Loucy (cell line): ENCODE results near the gene LMO7.

Experiments used
- EZH2phosphoT487 ChIP-seq: fragments of 200-600 bp; IDR thresholded peaks from 2 replicates; pipeline ENCODE4 v1.6.1; 2018; ENCODE audit warnings: antibody characterized with exemption, mild to moderate bottlenecking, moderate library complexity, borderline replicate concordance
- TF ChIP-seq, protein P1 (sequence below): fragments of 200-600 bp; sonication (generic); conservative IDR thresholded peaks from 2 replicates; pipeline ENCODE4 v1.5.1; 2014; ENCODE audit warnings: mild to moderate bottlenecking, antibody characterized with exemption, low read length

GRCh38 chr13:75705908-75706307 lies 69.8 kb downstream of the LMO7 start:
- TF ChIP-seq, protein P1, sequence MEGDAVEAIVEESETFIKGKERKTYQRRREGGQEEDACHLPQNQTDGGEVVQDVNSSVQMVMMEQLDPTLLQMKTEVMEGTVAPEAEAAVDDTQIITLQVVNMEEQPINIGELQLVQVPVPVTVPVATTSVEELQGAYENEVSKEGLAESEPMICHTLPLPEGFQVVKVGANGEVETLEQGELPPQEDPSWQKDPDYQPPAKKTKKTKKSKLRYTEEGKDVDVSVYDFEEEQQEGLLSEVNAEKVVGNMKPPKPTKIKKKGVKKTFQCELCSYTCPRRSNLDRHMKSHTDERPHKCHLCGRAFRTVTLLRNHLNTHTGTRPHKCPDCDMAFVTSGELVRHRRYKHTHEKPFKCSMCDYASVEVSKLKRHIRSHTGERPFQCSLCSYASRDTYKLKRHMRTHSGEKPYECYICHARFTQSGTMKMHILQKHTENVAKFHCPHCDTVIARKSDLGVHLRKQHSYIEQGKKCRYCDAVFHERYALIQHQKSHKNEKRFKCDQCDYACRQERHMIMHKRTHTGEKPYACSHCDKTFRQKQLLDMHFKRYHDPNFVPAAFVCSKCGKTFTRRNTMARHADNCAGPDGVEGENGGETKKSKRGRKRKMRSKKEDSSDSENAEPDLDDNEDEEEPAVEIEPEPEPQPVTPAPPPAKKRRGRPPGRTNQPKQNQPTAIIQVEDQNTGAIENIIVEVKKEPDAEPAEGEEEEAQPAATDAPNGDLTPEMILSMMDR: no peak
- no peak for TF ChIP-seq EZH2phosphoT487
